ENCODE data around the gene COL27A1.
"Not testable (repeated sequence)": the region's sequence is repeated elsewhere in the genome, so short reads cannot be mapped to it uniquely, and the experiment has no call there.

The COL27A1 gene

GRCh38 chr9:114181607-114182409 lies 26.5 kb downstream of the COL27A1 start:
- no peaks in the 10 kb centered on the region for H3K27me3 ChIP-seq (replicated peaks; ENCODE audit: control insufficient read depth, insufficient read depth, low read length)
- H3K9me3 ChIP-seq (ENCODE audit: control insufficient read depth, low read length) = no peaks in the 10 kb centered on the region
- no peak for DNase-seq (ENCODE audit: low read depth)
- H3K9ac ChIP-seq (ENCODE audit: low read length) = no peak overlapping the region
- H3K4me1 ChIP-seq (ENCODE audit: control insufficient read depth, insufficient read depth, low read length) = peaks cover 32% of the 10 kb centered on the region
- H3K36me3 ChIP-seq (ENCODE audit: control insufficient read depth, insufficient read depth, low read length, severe bottlenecking) = peaks cover 48% of the 10 kb centered on the region
- no peak overlapping the region for H3K4me3 ChIP-seq (ENCODE audit: low read length)

- DNase-seq (ENCODE audit: low read depth) = no peak
- Histone ChIP-seq H3K4me1 (ENCODE audit: control insufficient read depth, insufficient read depth, low read length) (peaks cover 21% of the 10 kb centered on the region), H3K36me3 (ENCODE audit: control insufficient read depth, insufficient read depth, low read length, severe bottlenecking) (peaks cover 59% of the 10 kb centered on the region), H3K9me3 (ENCODE audit: control insufficient read depth, low read length) (no peaks in the 10 kb centered on the region), H3K4me3 (ENCODE audit: low read length) (no peak overlapping the region), H3K27me3 (replicated peaks; ENCODE audit: control insufficient read depth, insufficient read depth, low read length) (no peaks in the 10 kb centered on the region), H3K9ac (ENCODE audit: low read length) (no peak overlapping the region)
Measured at GRCh38 chr9:114183006-114183405, 27.7 kb downstream of the COL27A1 start.

- H3K27me3 ChIP-seq (replicated peaks; ENCODE audit: control insufficient read depth, insufficient read depth, low read length) = no peaks in the 10 kb centered on the region
- H3K9me3 ChIP-seq (ENCODE audit: control insufficient read depth, low read length) = peaks cover 1% of the 10 kb centered on the region
- H3K36me3 ChIP-seq (ENCODE audit: control insufficient read depth, insufficient read depth, low read length, severe bottlenecking) = peaks cover 59% of the 10 kb centered on the region
- no peak overlapping the region for H3K9ac ChIP-seq (ENCODE audit: low read length)
- peaks cover 10% of the 10 kb centered on the region for H3K4me1 ChIP-seq (ENCODE audit: control insufficient read depth, insufficient read depth, low read length)
- DNase-seq (ENCODE audit: low read depth) = no peak
- no peak overlapping the region for H3K4me3 ChIP-seq (ENCODE audit: low read length)
Measured at GRCh38 chr9:114184071-114184470, 28.7 kb downstream of the COL27A1 start.

- DNase-seq (ENCODE audit: low read depth) = no peak
- H3K4me1 ChIP-seq (ENCODE audit: control insufficient read depth, insufficient read depth, low read length) = peaks cover 6% of the 10 kb centered on the region
- H3K9me3 ChIP-seq (ENCODE audit: control insufficient read depth, low read length) = peaks cover 7% of the 10 kb centered on the region
- peaks cover 58% of the 10 kb centered on the region for H3K36me3 ChIP-seq (ENCODE audit: control insufficient read depth, insufficient read depth, low read length, severe bottlenecking)
- H3K9ac ChIP-seq (ENCODE audit: low read length) = no peak overlapping the region
- no peaks in the 10 kb centered on the region for H3K27me3 ChIP-seq (replicated peaks; ENCODE audit: control insufficient read depth, insufficient read depth, low read length)
- no peak overlapping the region for H3K4me3 ChIP-seq (ENCODE audit: low read length)
Measured at GRCh38 chr9:114184866-114185265, 29.5 kb downstream of the COL27A1 start.

- H3K4me3 ChIP-seq (ENCODE audit: low read length) = no peak overlapping the region
- peaks cover 65% of the 10 kb centered on the region for H3K36me3 ChIP-seq (ENCODE audit: control insufficient read depth, insufficient read depth, low read length, severe bottlenecking)
- H3K9me3 ChIP-seq (ENCODE audit: control insufficient read depth, low read length) = peaks cover 11% of the 10 kb centered on the region
- H3K4me1 ChIP-seq (ENCODE audit: control insufficient read depth, insufficient read depth, low read length) = peaks cover 4% of the 10 kb centered on the region
- no peaks in the 10 kb centered on the region for H3K27me3 ChIP-seq (replicated peaks; ENCODE audit: control insufficient read depth, insufficient read depth, low read length)
- DNase-seq (ENCODE audit: low read depth) = no peak
- H3K9ac ChIP-seq (ENCODE audit: low read length) = no peak overlapping the region
Measured at GRCh38 chr9:114185570-114186490, 30.5 kb downstream of the COL27A1 start.

- peaks cover 11% of the 10 kb centered on the region for H3K9me3 ChIP-seq (ENCODE audit: control insufficient read depth, low read length)
- no peak overlapping the region for H3K4me3 ChIP-seq (ENCODE audit: low read length)
- H3K36me3 ChIP-seq (ENCODE audit: control insufficient read depth, insufficient read depth, low read length, severe bottlenecking) = peaks cover 65% of the 10 kb centered on the region
- no peak overlapping the region for H3K9ac ChIP-seq (ENCODE audit: low read length)
- H3K4me1 ChIP-seq (ENCODE audit: control insufficient read depth, insufficient read depth, low read length) = no peaks in the 10 kb centered on the region
- no peak for DNase-seq (ENCODE audit: low read depth)
- no peaks in the 10 kb centered on the region for H3K27me3 ChIP-seq (replicated peaks; ENCODE audit: control insufficient read depth, insufficient read depth, low read length)
Measured at GRCh38 chr9:114186605-114187289, 31.4 kb downstream of the COL27A1 start.

GRCh38 chr9:114187827-114188226 lies 32.5 kb downstream of the COL27A1 start:
- DNase-seq (ENCODE audit: low read depth) = no peak
- Histone ChIP-seq H3K9me3 (ENCODE audit: control insufficient read depth, low read length) (peaks cover 11% of the 10 kb centered on the region), H3K4me3 (ENCODE audit: low read length) (no peak overlapping the region), H3K27me3 (replicated peaks; ENCODE audit: control insufficient read depth, insufficient read depth, low read length) (no peaks in the 10 kb centered on the region), H3K9ac (ENCODE audit: low read length) (no peak overlapping the region), H3K36me3 (ENCODE audit: control insufficient read depth, insufficient read depth, low read length, severe bottlenecking) (peaks cover 63% of the 10 kb centered on the region), H3K4me1 (ENCODE audit: control insufficient read depth, insufficient read depth, low read length) (no peaks in the 10 kb centered on the region)

- Histone ChIP-seq H3K27me3 (replicated peaks; ENCODE audit: control insufficient read depth, insufficient read depth, low read length) (no peaks in the 10 kb centered on the region), H3K9ac (ENCODE audit: low read length) (no peak overlapping the region), H3K4me1 (ENCODE audit: control insufficient read depth, insufficient read depth, low read length) (no peaks in the 10 kb centered on the region), H3K9me3 (ENCODE audit: control insufficient read depth, low read length) (peaks cover 11% of the 10 kb centered on the region), H3K36me3 (ENCODE audit: control insufficient read depth, insufficient read depth, low read length, severe bottlenecking) (peaks cover 60% of the 10 kb centered on the region), H3K4me3 (ENCODE audit: low read length) (no peak overlapping the region)
- no peak for DNase-seq (ENCODE audit: low read depth)
Measured at GRCh38 chr9:114189823-114190562, 34.7 kb downstream of the COL27A1 start.

GRCh38 chr9:114190563-114190905 lies 35.2 kb downstream of the COL27A1 start:
- Histone ChIP-seq H3K36me3 (ENCODE audit: control insufficient read depth, insufficient read depth, low read length, severe bottlenecking) (peaks cover 60% of the 10 kb centered on the region), H3K9ac (ENCODE audit: low read length) (no peak overlapping the region), H3K4me3 (ENCODE audit: low read length) (no peak overlapping the region), H3K4me1 (ENCODE audit: control insufficient read depth, insufficient read depth, low read length) (no peaks in the 10 kb centered on the region), H3K27me3 (replicated peaks; ENCODE audit: control insufficient read depth, insufficient read depth, low read length) (no peaks in the 10 kb centered on the region), H3K9me3 (ENCODE audit: control insufficient read depth, low read length) (peaks cover 11% of the 10 kb centered on the region)
- no peak for DNase-seq (ENCODE audit: low read depth)

GRCh38 chr9:114191402-114191801 lies 36.1 kb downstream of the COL27A1 start:
- not testable (repeated sequence) for H3K4me1 ChIP-seq (ENCODE audit: control insufficient read depth, insufficient read depth, low read length); H3K27me3 ChIP-seq (replicated peaks; ENCODE audit: control insufficient read depth, insufficient read depth, low read length); DNase-seq (ENCODE audit: low read depth); H3K9ac ChIP-seq (ENCODE audit: low read length); H3K4me3 ChIP-seq (ENCODE audit: low read length)
- Histone ChIP-seq H3K9me3 (ENCODE audit: control insufficient read depth, low read length) (peaks cover 11% of the 10 kb centered on the region), H3K36me3 (ENCODE audit: control insufficient read depth, insufficient read depth, low read length, severe bottlenecking) (peaks cover 63% of the 10 kb centered on the region)

Measured in adipocyte (in vitro differentiated cells).